ENCODE results near the gene MITF. TPM values are rescaled to one million over a fixed set of nuclear protein-coding genes. Genes with fewer than 3 reads are reported as not detected.

The MITF gene
- polyA plus RNA-seq, 1 donor from 2014 or later: not detected

DNA sequence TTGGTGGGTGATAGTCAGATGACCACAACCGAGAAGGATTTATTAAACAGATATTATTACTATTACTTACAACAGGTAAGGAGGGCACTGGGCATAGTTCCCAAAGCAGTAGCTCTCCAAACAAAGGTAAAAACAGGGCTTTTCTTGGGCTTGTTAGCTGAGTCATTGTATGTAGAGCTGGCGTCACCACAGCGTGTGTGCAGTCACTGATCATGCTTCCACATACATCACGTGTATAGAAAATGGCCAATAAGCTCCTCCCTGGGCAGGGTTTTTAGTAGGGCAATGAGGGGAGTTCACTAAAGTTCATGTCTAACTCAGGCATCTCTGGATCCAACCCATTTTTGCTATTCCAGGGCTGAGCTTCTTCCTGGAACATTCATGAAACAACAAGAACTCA is 254.5 kb downstream of the MITF start:
- Histone ChIP-seq H3K27ac (ENCODE audit: low read length) (no peak overlapping the region), H3F3A (ENCODE audit: insufficient read depth, low read length, poor library complexity, severe bottlenecking) (no peaks in the 10 kb centered on the region), H3K9me2 (ENCODE audit: insufficient read depth, low read length) (no peaks in the 10 kb centered on the region), H3K9me3 (ENCODE audit: low read length) (no peaks in the 10 kb centered on the region), H4K20me1 (ENCODE audit: insufficient read depth) (no peaks in the 10 kb centered on the region), H3K27me3 (ENCODE audit: insufficient read depth, low read depth, low read length) (no peaks in the 10 kb centered on the region), H2AFZ (ENCODE audit: low read depth, low read length) (no peak overlapping the region), H3K4me2 (ENCODE audit: low read length) (no peak overlapping the region), H3K79me2 (replicated peaks; ENCODE audit: insufficient read depth, low read length) (no peaks in the 10 kb centered on the region), H3K4me3 (ENCODE audit: low read length) (no peak overlapping the region), H3K9ac (ENCODE audit: low read length) (no peak overlapping the region), H3K36me3 (ENCODE audit: insufficient read depth, low read length) (no peaks in the 10 kb centered on the region)
- TF ChIP-seq EZH2 (IDR thresholded peaks at IDR 0.05; ENCODE audit: borderline replicate concordance, insufficient read depth, low read length, poor library complexity, severe bottlenecking): no peak
- no peak for TF ChIP-seq EP300 (conservative IDR thresholded peaks at IDR 0.05; ENCODE audit: poor library complexity, severe bottlenecking)
- TF ChIP-seq SMC3 (conservative IDR thresholded peaks at IDR 0.05; ENCODE audit: poor library complexity): no peak
- TF ChIP-seq, protein P1, sequence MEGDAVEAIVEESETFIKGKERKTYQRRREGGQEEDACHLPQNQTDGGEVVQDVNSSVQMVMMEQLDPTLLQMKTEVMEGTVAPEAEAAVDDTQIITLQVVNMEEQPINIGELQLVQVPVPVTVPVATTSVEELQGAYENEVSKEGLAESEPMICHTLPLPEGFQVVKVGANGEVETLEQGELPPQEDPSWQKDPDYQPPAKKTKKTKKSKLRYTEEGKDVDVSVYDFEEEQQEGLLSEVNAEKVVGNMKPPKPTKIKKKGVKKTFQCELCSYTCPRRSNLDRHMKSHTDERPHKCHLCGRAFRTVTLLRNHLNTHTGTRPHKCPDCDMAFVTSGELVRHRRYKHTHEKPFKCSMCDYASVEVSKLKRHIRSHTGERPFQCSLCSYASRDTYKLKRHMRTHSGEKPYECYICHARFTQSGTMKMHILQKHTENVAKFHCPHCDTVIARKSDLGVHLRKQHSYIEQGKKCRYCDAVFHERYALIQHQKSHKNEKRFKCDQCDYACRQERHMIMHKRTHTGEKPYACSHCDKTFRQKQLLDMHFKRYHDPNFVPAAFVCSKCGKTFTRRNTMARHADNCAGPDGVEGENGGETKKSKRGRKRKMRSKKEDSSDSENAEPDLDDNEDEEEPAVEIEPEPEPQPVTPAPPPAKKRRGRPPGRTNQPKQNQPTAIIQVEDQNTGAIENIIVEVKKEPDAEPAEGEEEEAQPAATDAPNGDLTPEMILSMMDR (IDR thresholded peaks at IDR 0.05; ENCODE audit: poor library complexity, severe bottlenecking): no peak

DNA sequence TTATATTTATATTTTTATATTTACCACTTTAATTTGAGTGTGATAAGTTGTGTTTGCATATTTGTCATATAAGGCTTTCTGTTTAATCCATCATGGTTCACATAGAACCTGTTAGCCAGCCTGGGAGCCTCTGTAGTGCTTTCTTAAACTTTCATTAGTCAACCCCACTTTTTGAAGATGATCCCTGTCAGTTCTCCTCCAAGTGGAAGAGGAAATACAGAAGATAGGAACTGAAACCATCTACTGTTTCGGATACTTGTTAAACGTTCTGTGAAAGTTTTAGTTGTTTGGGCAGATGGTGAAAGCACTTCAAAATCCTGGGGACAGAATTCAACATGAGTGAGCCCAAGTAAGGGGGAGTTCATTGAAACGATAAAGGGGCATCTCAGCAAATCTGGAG is 255.7 kb downstream of the MITF start:
- Histone ChIP-seq H3K27me3 (ENCODE audit: insufficient read depth, low read depth, low read length) (no peaks in the 10 kb centered on the region), H3K9ac (ENCODE audit: low read length) (no peak overlapping the region), H3K9me3 (ENCODE audit: low read length) (no peaks in the 10 kb centered on the region), H3K36me3 (ENCODE audit: insufficient read depth, low read length) (no peaks in the 10 kb centered on the region), H4K20me1 (ENCODE audit: insufficient read depth) (no peaks in the 10 kb centered on the region), H2AFZ (ENCODE audit: low read depth, low read length) (no peak overlapping the region), H3K79me2 (replicated peaks; ENCODE audit: insufficient read depth, low read length) (no peaks in the 10 kb centered on the region), H3K4me2 (ENCODE audit: low read length) (no peak overlapping the region), H3K27ac (ENCODE audit: low read length) (no peak overlapping the region), H3K4me3 (ENCODE audit: low read length) (no peak overlapping the region), H3K9me2 (ENCODE audit: insufficient read depth, low read length) (no peaks in the 10 kb centered on the region), H3F3A (ENCODE audit: insufficient read depth, low read length, poor library complexity, severe bottlenecking) (no peaks in the 10 kb centered on the region)
- TF ChIP-seq EP300 (conservative IDR thresholded peaks at IDR 0.05; ENCODE audit: poor library complexity, severe bottlenecking): no peak
- no peak for TF ChIP-seq POLR2AphosphoS5 (IDR thresholded peaks at IDR 0.05)
- TF ChIP-seq, protein P2, sequence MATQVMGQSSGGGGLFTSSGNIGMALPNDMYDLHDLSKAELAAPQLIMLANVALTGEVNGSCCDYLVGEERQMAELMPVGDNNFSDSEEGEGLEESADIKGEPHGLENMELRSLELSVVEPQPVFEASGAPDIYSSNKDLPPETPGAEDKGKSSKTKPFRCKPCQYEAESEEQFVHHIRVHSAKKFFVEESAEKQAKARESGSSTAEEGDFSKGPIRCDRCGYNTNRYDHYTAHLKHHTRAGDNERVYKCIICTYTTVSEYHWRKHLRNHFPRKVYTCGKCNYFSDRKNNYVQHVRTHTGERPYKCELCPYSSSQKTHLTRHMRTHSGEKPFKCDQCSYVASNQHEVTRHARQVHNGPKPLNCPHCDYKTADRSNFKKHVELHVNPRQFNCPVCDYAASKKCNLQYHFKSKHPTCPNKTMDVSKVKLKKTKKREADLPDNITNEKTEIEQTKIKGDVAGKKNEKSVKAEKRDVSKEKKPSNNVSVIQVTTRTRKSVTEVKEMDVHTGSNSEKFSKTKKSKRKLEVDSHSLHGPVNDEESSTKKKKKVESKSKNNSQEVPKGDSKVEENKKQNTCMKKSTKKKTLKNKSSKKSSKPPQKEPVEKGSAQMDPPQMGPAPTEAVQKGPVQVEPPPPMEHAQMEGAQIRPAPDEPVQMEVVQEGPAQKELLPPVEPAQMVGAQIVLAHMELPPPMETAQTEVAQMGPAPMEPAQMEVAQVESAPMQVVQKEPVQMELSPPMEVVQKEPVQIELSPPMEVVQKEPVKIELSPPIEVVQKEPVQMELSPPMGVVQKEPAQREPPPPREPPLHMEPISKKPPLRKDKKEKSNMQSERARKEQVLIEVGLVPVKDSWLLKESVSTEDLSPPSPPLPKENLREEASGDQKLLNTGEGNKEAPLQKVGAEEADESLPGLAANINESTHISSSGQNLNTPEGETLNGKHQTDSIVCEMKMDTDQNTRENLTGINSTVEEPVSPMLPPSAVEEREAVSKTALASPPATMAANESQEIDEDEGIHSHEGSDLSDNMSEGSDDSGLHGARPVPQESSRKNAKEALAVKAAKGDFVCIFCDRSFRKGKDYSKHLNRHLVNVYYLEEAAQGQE (IDR thresholded peaks at IDR 0.05; ENCODE audit: borderline replicate concordance): no peak
- TF ChIP-seq EZH2 (IDR thresholded peaks at IDR 0.05; ENCODE audit: borderline replicate concordance, insufficient read depth, low read length, poor library complexity, severe bottlenecking): no peak
- TF ChIP-seq, protein P1 (IDR thresholded peaks at IDR 0.05; ENCODE audit: poor library complexity, severe bottlenecking): no peak
- TF ChIP-seq MXI1 (conservative IDR thresholded peaks at IDR 0.05; ENCODE audit: poor library complexity, severe bottlenecking): no peak
- TF ChIP-seq RAD21 (conservative IDR thresholded peaks at IDR 0.05): no peak
- TF ChIP-seq SMC3 (conservative IDR thresholded peaks at IDR 0.05; ENCODE audit: poor library complexity): no peak
- TF ChIP-seq TAF1 (IDR thresholded peaks at IDR 0.05; ENCODE audit: low read depth): no peak
